ENCODE data around the gene CCDC102A. TPM values are rescaled to one million over a fixed set of nuclear protein-coding genes. Genes with fewer than 3 reads are reported as not detected.

Gene CCDC102A
- total RNA-seq, 4 donors from 2014 or later: 1.2 to 9.3 (median 3.4) TPM

DNA sequence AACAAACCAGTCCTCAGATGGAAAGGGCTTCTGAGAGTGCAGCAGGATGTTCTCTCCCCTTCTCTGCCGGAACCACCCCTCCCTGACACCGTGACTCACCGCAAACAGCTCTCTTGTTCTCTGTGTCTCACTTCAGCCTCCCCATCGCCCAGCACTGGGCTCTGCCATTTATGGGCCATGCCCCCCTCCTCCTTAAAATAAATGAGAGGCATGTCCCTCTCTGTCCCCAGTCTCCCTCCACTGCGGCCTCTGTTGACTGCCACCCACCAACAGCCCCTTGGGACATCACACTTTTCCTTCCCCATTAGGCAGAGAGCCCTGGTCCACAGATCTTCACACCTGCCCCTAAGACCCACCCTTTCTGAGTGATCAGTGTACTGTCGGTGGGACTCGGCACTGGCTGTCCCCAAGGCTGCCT lies 6.3 kb downstream of the CCDC102A start:
- H3K36me3 ChIP-seq: no peaks in the 10 kb centered on the region
- in situ Hi-C loops (cut with MboI; ENCODE audit: low sequenced_read_pairs in 4 of 4): no loop called here
- DNase-seq: peak in 1 of 2 donors; percentile 10
- intact Hi-C loops (cut with DNase I; ENCODE audit: low total_unique reads): no loop called here
- H3K4me3 ChIP-seq: no peak overlapping the region
- TF ChIP-seq POLR2A (IDR thresholded peaks at IDR 0.05) (no peak), CTCF (IDR thresholded peaks at IDR 0.05 in 4 of 5, conservative IDR thresholded peaks at IDR 0.05 in 1 of 5) (no peak)
- no peak overlapping the region for H3K27ac ChIP-seq
- no peak for ATAC-seq
- H3K4me1 ChIP-seq: no peaks in the 10 kb centered on the region
- H3K9me3 ChIP-seq: no peaks in the 10 kb centered on the region
- no peaks in the 10 kb centered on the region for H3K27me3 ChIP-seq

DNA sequence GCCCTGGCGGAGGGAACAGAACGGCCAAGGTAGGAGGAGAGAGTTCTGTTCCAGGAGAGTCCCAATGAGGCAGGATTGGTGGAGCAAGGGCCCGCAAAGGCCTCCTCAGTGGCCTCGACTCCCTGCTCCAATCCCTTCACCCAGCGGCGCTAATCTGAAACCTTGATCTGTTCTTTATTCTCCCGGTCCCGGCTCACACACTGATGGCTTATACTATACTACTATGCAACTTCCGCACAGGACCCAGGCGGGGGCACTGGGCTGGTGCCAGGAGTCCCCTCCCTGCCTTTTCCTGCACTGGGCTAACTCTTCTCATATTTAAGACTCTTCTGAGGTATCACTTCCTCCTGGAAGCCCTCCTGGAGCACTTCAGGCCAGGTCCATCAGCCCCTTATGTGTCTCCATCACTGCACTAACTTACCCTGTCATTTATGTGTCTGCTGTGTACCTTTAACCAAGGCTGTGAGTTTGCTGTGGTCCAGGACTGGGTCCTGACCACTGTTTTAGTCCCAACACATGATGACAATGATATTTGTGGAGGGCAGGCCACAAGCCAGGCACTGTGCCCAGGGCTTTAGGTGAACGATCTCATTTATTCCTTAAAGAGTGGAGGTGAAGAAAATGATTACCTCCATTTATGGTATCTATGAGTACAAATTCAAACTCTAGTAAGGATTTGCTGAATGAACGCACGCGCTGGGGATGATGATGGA lies 6.8 kb downstream of the CCDC102A start:
- H3K36me3 ChIP-seq: no peaks in the 10 kb centered on the region
- H3K27ac ChIP-seq: no peak overlapping the region
- H3K9me3 ChIP-seq: no peaks in the 10 kb centered on the region
- intact Hi-C loops (cut with DNase I; ENCODE audit: low total_unique reads): no loop called here
- no peak for ATAC-seq
- no peaks in the 10 kb centered on the region for H3K4me1 ChIP-seq
- in situ Hi-C loops (cut with MboI; ENCODE audit: low sequenced_read_pairs in 4 of 4): no loop called here
- H3K4me3 ChIP-seq: no peak overlapping the region
- H3K27me3 ChIP-seq: no peaks in the 10 kb centered on the region
- no peak for TF ChIP-seq POLR2A (IDR thresholded peaks at IDR 0.05)
- TF ChIP-seq CTCF (IDR thresholded peaks at IDR 0.05 in 4 of 5, conservative IDR thresholded peaks at IDR 0.05 in 1 of 5): no peak
- peak in 1 of 2 donors; percentile 8 for DNase-seq

GRCh38 chr16:57528499-57529390 lies 7.6 kb downstream of the CCDC102A start:
- Histone ChIP-seq H3K4me3 (no peak overlapping the region), H3K4me1 (no peaks in the 10 kb centered on the region), H3K36me3 (no peaks in the 10 kb centered on the region), H3K27me3 (no peaks in the 10 kb centered on the region), H3K9me3 (no peaks in the 10 kb centered on the region), H3K27ac (no peak overlapping the region)
- in situ Hi-C loops (cut with MboI; ENCODE audit: low sequenced_read_pairs in 4 of 4): no loop called here
- ATAC-seq: no peak
- TF ChIP-seq POLR2A (IDR thresholded peaks at IDR 0.05): no peak
- TF ChIP-seq CTCF (IDR thresholded peaks at IDR 0.05 in 4 of 5, conservative IDR thresholded peaks at IDR 0.05 in 1 of 5): no peak
- intact Hi-C loops (cut with DNase I; ENCODE audit: low total_unique reads): no loop called here
- peak in 1 of 2 donors; percentile 5 for DNase-seq

- in situ Hi-C loops (cut with MboI; ENCODE audit: low sequenced_read_pairs in 4 of 4): no loop called here
- ATAC-seq: no peak
These were observed 8.6 kb downstream of the CCDC102A start for GRCh38 chr16:57527610-57528360.

More at GRCh38 chr16:57527610-57528360, 8.6 kb downstream of the CCDC102A start:
- DNase-seq: no peak
- H3K27me3 ChIP-seq: no peaks in the 10 kb centered on the region
- H3K4me1 ChIP-seq: no peaks in the 10 kb centered on the region
- no peak overlapping the region for H3K27ac ChIP-seq
- no peaks in the 10 kb centered on the region for H3K36me3 ChIP-seq
- no peak overlapping the region for H3K4me3 ChIP-seq
- intact Hi-C loops (cut with DNase I; ENCODE audit: low total_unique reads): no loop called here
- TF ChIP-seq POLR2A (IDR thresholded peaks at IDR 0.05) (no peak), CTCF (IDR thresholded peaks at IDR 0.05 in 4 of 5, conservative IDR thresholded peaks at IDR 0.05 in 1 of 5) (no peak)
- no peaks in the 10 kb centered on the region for H3K9me3 ChIP-seq

All from gastrocnemius medialis (tissue), 4 donors.